Measurements from ENCODE around the gene KCNQ5.

KCNQ5 gene

GRCh38 chr6:72742001-72742673 lies 120.3 kb downstream of the KCNQ5 start:
- DNase-seq (ENCODE audit: low read depth) = no peak

GRCh38 chr6:72746276-72746675 lies 124.4 kb downstream of the KCNQ5 start:
- DNase-seq (ENCODE audit: low read depth) = no peak

- peak; percentile 71 for DNase-seq (ENCODE audit: low read depth)
These were observed 126.9 kb downstream of the KCNQ5 start for GRCh38 chr6:72748759-72749158.

- DNase-seq (ENCODE audit: low read depth) = no peak
These were observed 133.9 kb downstream of the KCNQ5 start for GRCh38 chr6:72755752-72756151.

- DNase-seq (ENCODE audit: low read depth) = no peak
These were observed 135.2 kb downstream of the KCNQ5 start for GRCh38 chr6:72757048-72757447.

- no peak for DNase-seq (ENCODE audit: low read depth)
These were observed 136.1 kb downstream of the KCNQ5 start for GRCh38 chr6:72757926-72758325.

- no peak for DNase-seq (ENCODE audit: low read depth)
These were observed 137.0 kb downstream of the KCNQ5 start for GRCh38 chr6:72758901-72759300.

GRCh38 chr6:72760114-72760793 lies 138.4 kb downstream of the KCNQ5 start:
- DNase-seq (ENCODE audit: low read depth) = no peak

- no peak for DNase-seq (ENCODE audit: low read depth)
These were observed 139.9 kb downstream of the KCNQ5 start for GRCh38 chr6:72761761-72762160.

GRCh38 chr6:72769459-72770125 lies 147.7 kb downstream of the KCNQ5 start:
- DNase-seq (ENCODE audit: low read depth) = no peak

- DNase-seq (ENCODE audit: low read depth) = no peak
These were observed 149.1 kb downstream of the KCNQ5 start for GRCh38 chr6:72770959-72771358.

GRCh38 chr6:72776456-72776855 lies 154.6 kb downstream of the KCNQ5 start:
- no peak for DNase-seq (ENCODE audit: low read depth)

- DNase-seq (ENCODE audit: low read depth) = no peak
These were observed 159.8 kb downstream of the KCNQ5 start for GRCh38 chr6:72781624-72782023.

GRCh38 chr6:72783035-72783434 lies 161.2 kb downstream of the KCNQ5 start:
- no peak for DNase-seq (ENCODE audit: low read depth)

- DNase-seq (ENCODE audit: low read depth) = peak; percentile 26
These were observed 161.8 kb downstream of the KCNQ5 start for GRCh38 chr6:72783666-72784065.

GRCh38 chr6:72784071-72784470 lies 162.2 kb downstream of the KCNQ5 start:
- DNase-seq (ENCODE audit: low read depth) = no peak

- DNase-seq (ENCODE audit: low read depth) = peak; percentile 32
These were observed 162.7 kb downstream of the KCNQ5 start for GRCh38 chr6:72784581-72784980.

- DNase-seq (ENCODE audit: low read depth) = peak; percentile 45
These were observed 165.6 kb downstream of the KCNQ5 start for GRCh38 chr6:72787391-72788031.

- DNase-seq (ENCODE audit: low read depth) = no peak
These were observed 166.3 kb downstream of the KCNQ5 start for GRCh38 chr6:72788188-72788587.

GRCh38 chr6:72789145-72789544 lies 167.3 kb downstream of the KCNQ5 start:
- DNase-seq (ENCODE audit: low read depth) = no peak

GRCh38 chr6:72792692-72793091 lies 170.8 kb downstream of the KCNQ5 start:
- no peak for DNase-seq (ENCODE audit: low read depth)

GRCh38 chr6:72793641-72794395 lies 172.0 kb downstream of the KCNQ5 start:
- DNase-seq (ENCODE audit: low read depth) = no peak
